Hematopoietic multipotent progenitor cell treated with erythropoietin and hydrocortisone succinate and interleukin-3 and kit ligand, for 4 days (in vitro differentiated cells): ENCODE measurements around the gene GINS1.
"Not testable (repeated sequence)": the region's sequence is repeated elsewhere in the genome, so short reads cannot be mapped to it uniquely, and the experiment has no call there.

Experiments
- DNase-seq: peaks from one replicate; pipeline ENCODE4 v3.0.0-alpha.2; 2015

GINS1 gene

GRCh38 chr20:25390538-25391528 lies 16.6 kb upstream of the GINS1 start, which contains the start of gene ABHD12:
Gene ABHD12, minus strand, starts transcription at chr20:25390835. Its CDS starts 132 bp downstream, at chr20:25390703.
- peak; percentile 99 for DNase-seq

- no peak for DNase-seq
Measured at GRCh38 chr20:25394276-25394675, 13.2 kb upstream of the GINS1 start.

- DNase-seq = no peak
Measured at GRCh38 chr20:25394996-25395395, 12.5 kb upstream of the GINS1 start.

- no peak for DNase-seq
Measured at GRCh38 chr20:25397096-25397495, 10.4 kb upstream of the GINS1 start.

GRCh38 chr20:25397821-25398220 lies 9.7 kb upstream of the GINS1 start:
- no peak for DNase-seq

GRCh38 chr20:25398376-25399036 lies 9.0 kb upstream of the GINS1 start:
- no peak for DNase-seq

GRCh38 chr20:25399037-25399430 lies 8.4 kb upstream of the GINS1 start:
- DNase-seq = peak; percentile 78

- not testable (repeated sequence) for DNase-seq
Measured at GRCh38 chr20:25400291-25400732, 7.2 kb upstream of the GINS1 start.

GRCh38 chr20:25402583-25402982 lies 4.9 kb upstream of the GINS1 start:
- no peak for DNase-seq

GRCh38 chr20:25408170-25408547 lies 686 bp downstream of the GINS1 start:
- DNase-seq = peak; percentile 26

GRCh38 chr20:25408890-25409289 lies 1.4 kb downstream of the GINS1 start:
- DNase-seq = no peak

- no peak for DNase-seq
Measured at GRCh38 chr20:25418776-25419175, 11.3 kb downstream of the GINS1 start.

- no peak for DNase-seq
Measured at GRCh38 chr20:25421102-25421501, 13.6 kb downstream of the GINS1 start.

- DNase-seq = no peak
Measured at GRCh38 chr20:25422032-25422431, 14.6 kb downstream of the GINS1 start.

- DNase-seq = no peak
Measured at GRCh38 chr20:25424536-25424935, 17.1 kb downstream of the GINS1 start.

GRCh38 chr20:25437153-25437581 lies 29.7 kb downstream of the GINS1 start:
- DNase-seq = no peak

- peak; percentile 16 for DNase-seq
Measured at GRCh38 chr20:25439328-25439727, 31.9 kb downstream of the GINS1 start.

GRCh38 chr20:25444556-25444955 lies 37.1 kb downstream of the GINS1 start:
- DNase-seq = no peak

GRCh38 chr20:25447671-25448070 lies 40.2 kb downstream of the GINS1 start:
- no peak for DNase-seq

GRCh38 chr20:25452333-25452732 lies 44.9 kb downstream of the GINS1 start:
- no peak for DNase-seq

- no peak for DNase-seq
Measured at GRCh38 chr20:25453035-25453810, 45.8 kb downstream of the GINS1 start.

GRCh38 chr20:25454153-25454900 lies 46.9 kb downstream of the GINS1 start:
- no peak for DNase-seq
